Hippocampal formation (tissue), 2 donors: Measurements from ENCODE around the gene PDE11A.

Source experiments
- DNase-seq, 2 donors: peaks; one replicate each; lab custom pipeline; 2025; lab: John Stamatoyannopoulos, UW

Gene PDE11A

DNA sequence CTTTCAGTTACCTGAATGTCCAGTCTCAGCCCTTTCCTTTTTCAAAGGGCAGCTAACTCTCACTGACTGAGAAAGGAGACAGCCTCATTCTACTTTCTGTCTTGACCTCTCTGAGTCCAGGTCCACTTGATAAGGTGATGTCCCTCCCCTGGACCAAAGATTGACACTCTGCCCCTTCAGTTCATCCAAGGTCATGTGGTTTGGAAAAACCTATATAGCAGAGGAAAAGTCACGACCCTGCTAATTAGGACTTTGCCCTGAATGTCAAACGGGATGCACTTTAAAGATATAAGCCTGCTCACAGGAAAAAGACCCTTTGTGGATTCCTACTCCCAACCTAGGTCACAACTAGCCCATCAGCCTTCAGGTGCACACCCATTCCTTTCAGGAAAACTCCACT lies 471.7 kb downstream of the PDE11A start:
- DNase-seq: no peak

DNA sequence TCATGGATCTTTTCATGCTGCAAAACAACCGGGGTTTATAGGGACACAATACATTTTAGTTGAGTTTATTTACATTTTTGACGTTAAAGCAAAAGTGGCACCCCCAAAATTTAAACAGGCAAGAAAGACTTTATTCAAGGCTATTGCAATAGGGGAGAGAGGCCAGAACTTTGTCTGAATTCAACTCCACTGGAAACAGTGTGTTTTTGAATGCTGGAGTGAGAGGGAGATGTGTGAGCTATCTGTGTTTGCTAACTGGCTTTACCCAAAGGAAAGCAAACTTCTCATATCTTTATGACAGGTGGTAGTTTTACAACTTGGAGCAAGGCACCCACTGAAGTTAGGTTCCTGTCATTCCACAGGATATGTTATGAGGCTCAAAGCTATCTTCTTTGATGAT lies 472.6 kb downstream of the PDE11A start:
- DNase-seq: no peak

DNA sequence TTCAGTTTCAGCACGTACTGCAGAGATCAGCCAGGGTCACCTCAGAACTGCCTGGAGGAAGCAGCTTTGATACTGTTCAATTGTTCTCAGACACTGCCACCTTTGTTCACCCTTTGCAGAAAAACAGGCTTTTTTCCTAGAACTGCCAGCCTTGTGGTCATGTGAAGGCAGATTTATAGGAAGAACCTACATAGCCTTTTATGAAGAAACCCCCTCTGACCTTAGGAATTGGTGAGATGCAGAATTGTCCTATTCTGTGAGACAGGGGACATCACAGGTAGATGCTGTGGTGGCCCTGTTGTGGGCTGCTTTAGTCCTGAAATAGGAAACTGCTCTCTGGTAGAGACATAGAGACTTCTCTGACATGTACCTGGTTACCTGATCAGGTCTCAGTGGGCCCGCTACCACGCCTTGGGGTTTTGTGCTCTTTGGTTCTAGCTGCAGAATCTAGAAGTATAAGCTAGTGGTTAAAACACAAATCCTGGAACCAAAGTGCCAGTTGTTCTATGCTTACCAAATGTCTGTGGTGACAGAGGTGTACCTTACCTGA lies 473.4 kb downstream of the PDE11A start:
- no peak for DNase-seq

DNA sequence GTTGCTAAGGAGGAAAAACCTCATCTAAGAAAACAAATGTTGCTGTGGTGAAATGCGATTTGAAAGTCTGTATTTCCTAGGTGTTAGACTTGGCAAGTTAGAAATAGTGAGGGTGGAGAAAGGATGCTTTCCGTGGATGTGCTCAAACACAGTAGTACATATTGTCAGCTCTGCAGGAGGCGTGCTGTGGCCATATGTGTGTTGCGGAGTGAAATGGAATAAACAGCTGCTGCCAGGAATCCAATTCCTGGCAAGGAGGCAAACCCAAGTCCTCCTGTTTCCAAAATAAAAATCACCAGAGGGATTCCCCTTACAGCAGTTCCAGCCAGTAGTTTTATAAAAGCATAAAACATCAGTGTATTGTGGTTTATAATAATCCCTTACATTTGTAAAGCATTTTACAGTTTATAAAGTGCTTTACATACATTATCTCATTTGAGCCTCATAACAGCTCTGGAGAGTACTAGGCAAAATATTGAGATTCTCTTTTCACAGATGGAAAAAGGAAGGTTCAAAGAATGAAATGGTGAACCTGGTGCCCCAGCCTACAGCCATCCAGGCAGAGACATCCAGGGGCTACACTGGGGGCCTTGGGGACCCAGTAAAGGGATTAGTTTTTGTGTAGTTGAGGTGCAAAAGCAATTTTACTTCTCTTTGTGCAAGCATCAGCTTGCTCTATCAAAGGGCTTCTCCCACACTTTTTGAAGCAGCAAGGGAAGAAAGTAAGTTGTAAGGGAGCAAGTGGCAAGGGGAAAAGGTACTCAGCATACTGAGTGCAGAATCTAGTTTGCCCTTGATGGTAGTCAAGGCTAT lies 474.0 kb downstream of the PDE11A start:
- DNase-seq: peak in 1 of 2 donors; percentile 46

DNA sequence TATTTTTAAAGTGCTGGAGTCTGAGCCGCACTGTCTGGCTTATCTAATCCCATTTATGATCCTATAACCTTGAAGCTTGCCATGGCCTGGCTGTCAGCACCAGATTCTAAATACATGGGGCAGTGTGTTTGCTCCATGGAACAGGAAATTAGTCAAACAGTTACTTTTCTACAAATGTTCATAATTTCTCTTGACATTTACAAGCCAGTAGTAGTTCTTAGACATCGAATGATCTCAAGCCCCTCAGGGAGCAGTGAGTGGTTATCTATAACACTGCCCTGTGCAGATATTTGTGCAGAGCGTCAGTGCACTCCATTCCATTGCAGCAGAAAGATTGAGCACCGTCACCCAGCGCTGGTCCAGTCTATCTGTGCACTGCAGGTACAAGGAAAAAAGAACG lies 474.8 kb downstream of the PDE11A start:
- no peak for DNase-seq

DNA sequence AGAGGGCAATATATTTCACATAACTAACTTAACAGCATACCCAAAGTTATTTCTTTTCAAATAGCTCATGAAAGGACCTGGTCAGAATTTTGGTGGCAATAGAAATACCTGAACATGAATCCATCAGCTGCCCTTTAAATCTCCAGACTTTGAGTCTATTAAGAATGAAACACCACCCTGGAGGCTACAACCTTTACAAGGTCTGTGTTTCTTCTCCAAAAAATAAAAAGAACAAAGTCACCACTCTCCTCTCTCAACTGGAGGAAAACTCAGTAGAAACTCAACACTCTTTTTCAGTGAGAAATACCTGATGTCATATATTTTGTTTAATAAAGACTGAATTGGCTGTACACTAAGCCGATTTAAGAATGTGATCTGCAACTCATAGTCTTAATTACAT lies 475.7 kb downstream of the PDE11A start:
- DNase-seq: no peak

DNA sequence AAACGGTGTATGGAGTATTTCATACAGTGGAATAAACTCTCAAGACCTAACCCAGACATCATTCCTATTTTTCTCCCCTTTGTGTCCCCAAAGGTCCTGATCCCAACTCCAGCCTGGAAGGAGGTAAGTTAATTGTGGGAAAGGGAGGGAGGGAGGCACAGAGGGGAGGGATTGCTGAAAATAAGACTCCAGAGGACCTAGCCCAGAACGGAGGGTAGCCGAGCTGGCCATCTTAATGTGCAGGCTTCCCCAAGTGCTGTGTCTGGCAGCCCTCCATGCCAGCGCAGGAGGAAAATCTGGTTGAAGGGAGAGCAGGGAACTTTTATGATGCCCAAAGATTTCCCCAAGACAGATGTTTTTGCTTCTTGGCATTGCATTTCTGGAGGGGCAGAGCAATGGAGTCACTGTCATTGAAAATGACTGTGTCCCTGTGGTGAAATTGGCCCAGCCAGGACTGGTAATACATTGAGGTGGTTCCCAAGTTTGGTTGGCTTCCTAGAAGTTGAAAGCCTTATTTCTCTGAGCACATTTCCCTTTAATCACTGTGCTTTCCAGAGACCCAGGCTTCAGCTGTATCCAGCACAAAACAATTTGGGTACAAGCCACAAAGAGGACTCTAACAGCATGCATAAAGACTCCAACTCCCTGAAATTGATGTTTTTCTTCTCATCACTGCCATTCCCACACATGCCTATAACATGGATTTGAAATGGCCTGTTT lies 477.3 kb downstream of the PDE11A start:
- peak in 1 of 2 donors; percentile 15 for DNase-seq

DNA sequence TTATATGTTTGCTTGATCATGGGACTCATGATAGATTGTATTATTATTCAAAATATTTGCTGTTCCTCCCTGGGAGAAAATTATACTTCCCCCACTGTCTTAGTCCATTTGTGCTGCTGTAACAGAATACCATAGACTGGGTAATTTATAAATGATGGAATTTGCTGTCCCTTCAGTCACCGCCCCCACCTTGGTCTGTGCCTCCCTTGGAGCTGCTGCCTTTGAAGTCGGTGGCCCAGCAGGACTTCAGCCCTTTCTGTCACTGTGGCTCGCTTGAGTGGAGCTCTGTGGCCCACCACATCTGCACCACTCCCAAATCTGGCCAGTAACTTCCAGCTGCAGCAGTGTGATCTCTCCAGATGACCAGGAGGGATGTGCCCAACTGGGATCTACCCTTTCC lies 479.2 kb downstream of the PDE11A start:
- DNase-seq: no peak

DNA sequence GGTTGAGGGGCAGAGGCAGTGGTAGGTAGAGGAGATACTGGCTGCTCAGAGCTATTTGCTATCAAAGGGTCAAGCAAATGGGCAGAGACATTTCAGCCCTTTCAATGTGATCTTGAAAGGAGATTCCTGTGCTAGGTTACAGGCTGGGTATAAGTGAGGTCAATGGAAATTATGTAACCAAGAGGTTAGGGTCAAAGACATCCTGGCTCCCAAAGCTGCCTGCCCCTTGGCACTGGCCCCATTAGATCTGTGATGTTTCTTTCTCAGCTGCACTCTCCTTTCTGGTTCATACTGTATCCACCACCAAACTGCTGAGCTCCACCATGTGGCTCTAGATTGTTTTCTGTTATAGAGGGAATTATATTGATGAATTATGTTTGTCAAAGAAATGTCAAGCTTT lies 479.6 kb downstream of the PDE11A start:
- DNase-seq: no peak

DNA sequence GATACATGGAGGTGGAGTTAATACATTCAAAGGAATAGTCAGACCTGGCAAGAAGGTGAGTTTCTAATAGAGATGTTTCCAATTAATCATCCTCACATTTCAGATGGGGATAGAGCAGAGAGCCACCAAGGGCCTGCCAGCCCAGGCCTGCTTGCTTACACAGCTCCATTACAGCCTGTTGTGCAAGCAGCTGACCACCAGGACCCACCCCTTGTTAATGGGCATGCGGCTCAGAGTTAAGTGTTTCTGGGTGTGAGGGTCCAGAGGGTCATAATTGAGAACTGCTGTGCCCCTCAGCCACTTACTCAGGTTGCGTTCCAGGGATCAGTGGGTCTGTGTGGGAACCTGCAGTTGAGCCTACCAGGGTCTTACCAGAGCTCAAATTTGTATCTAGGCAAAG lies 480.2 kb downstream of the PDE11A start:
- DNase-seq: no peak

DNA sequence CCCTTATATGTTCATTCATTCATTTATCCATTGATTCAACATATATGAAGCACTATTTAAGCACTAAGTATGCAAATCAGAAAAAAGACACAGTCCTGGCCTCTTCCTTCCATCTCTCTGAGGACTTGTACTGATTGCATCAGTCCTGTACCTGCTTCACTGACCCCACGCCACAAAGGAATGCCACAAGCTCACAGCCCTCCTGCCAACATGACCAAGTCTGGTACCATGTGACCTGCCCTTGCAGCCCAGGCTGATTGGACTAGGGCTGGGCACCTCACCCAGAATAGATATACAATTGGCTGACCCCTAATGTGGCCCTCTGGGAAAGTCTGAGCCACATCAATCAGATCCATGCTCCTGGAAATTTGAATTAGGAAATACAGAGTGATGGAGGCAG lies 483.4 kb downstream of the PDE11A start:
- DNase-seq: no peak

DNA sequence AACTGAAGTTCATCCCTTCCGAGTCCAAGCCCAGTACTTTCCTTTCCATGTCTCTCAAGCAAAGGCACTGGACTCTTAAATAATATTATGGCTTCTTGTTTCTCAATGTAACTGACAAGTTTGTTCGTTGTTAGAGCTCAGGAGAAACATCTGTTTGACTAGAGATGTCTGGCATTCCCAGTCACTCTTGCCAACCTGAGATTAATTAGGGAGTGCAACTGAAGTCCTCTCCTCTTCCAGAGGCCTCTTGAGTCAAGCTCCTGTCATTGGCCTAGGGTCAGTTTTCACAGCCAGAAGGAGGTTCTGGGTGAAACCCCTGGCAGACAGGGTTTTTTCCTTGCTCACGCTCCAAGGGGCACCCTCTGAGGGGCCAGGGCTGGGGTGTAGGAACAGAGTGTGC lies 483.9 kb downstream of the PDE11A start:
- no peak for DNase-seq

DNA sequence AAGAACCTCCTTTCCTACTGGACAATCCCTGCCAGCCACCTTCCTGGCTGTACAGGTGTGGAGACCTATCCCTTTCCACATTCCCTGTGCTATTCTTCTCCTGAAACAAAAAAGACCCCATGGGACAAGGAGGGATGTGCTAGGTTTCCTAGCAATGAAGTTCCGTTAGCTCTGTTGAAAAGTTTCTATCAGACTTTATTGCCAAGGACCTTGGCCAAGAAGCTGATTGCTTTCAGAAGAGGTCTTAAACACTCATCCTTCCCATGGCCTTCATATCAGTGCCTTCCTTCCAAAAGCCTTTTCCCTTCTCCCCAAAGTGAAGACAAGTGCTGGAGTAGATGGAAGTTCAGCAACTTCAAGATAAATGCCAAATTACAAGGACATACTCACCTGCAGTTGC lies 485.2 kb downstream of the PDE11A start:
- no peak for DNase-seq

DNA sequence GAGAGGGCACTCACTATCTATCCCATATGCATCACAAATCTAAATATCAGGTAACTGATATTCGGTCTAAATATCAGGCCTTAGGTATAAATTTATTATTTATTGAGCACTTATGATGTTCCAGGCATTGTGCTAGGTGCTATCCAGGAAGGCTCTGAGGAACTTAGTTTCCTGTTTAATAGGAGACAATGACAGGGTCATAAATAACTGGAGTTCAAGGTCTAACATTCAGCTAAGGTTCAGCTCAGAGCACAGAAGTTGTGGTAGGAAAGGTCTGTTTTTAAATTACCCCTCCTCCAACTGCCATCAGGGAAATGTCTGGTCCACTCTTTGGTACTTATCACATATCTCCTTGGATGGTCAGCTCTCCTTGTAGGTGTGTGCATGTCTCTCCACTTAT lies 486.4 kb downstream of the PDE11A start:
- no peak for DNase-seq

DNA sequence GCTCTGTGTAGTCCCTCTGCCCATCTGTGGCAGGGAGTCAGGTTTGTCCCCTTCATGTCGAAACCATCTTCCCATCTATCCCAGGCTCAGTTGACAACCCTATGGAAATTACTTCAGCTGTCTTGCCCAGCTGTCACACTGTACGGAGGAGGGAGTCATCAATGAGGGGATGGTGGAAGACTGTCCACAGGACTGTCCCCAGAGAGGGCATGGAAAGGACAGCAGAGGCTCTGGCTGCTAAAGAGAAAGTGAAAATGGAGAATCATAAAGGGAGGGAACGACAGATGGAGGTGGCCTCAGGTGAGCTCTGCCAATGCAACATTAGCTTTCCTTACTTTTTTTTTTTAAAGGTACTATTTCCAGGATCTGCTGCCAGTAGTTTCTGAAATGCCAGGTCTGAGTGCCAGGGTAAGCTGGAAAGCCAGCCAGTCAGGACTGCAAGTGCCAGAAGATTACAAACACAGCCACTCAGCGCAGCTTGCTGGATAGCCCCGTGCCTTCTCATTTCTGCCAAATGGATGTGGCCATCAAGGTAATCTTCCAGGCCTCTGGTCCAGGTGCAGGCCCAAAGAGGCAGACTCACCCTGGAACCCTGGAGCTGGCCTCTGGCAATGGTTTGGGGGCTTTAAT lies 487.2 kb downstream of the PDE11A start:
- DNase-seq: no peak

DNA sequence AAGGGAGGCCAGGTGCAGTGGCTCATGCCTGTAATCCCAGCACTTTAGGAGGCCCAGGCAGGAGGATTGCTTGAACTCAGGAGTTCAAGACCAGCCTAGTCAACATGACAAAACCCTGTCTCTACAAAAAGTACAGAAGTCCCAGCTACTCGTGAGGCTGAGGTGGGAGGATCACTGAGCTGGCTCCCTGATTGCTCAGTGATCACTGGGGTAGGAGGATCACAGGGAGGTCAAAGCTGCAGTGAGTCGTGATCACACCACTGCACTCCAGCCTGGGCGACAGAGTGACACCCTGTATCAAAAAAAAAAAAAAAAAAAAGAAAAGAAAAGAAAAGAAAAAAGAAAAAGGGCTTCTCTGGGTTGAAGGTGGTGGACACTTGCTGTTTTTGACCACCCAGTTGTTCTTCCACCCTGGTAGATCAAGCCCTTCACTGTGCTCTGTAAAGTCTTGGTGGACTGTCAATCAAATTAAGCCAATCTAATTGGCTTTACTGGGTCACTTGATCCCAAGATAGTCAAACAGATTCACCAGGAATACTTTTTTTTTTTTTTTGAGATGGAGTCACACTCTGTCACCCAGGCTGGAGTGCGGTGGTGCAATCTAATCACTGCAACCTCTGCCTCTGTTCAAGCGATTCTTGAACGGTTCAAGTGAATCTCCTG lies 488.4 kb downstream of the PDE11A start:
- DNase-seq: no peak

DNA sequence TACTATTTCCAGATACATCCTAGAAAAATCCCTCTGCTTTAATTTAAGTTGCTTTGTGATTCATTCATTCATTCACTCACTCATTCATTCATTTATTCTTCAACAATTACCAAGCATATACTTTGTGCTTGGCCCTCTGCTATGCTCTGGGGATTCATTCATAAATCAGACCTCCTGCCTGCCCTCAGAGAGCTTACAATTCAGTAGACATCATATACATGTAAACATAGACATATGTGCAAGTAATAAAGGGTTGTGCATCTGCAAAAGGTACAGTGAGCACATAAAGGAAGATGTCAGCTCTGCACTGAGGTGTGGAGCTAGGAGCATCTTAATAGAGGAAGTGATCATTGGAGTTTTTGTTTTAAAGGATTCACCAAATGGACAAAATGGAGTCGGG lies 490.6 kb downstream of the PDE11A start:
- no peak for DNase-seq

DNA sequence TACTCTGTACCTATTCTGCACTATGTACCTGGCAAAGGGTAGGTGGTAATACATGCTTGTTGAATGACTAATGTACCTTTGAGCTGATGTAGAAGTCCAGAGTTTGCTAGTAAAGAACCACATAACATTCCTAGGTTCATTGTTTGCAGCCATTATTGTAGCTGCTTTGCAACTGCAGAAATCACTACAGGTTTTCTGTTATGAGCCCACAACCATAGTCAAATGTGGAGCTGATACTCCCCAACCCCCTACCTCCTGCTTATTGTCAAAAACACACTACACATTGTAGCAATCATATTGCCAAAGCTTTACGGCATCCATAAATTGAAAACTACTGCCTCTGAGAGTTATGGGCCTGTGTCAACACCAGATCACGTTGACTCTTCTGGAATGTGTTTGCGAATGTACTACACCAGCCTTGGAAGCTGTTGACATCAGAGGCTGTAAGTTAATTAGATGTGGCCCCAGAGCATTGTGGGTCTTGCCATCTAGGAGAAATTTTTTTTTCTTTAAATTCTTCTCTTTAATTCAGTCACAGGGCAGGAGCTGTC lies 493.0 kb downstream of the PDE11A start:
- DNase-seq: no peak

DNA sequence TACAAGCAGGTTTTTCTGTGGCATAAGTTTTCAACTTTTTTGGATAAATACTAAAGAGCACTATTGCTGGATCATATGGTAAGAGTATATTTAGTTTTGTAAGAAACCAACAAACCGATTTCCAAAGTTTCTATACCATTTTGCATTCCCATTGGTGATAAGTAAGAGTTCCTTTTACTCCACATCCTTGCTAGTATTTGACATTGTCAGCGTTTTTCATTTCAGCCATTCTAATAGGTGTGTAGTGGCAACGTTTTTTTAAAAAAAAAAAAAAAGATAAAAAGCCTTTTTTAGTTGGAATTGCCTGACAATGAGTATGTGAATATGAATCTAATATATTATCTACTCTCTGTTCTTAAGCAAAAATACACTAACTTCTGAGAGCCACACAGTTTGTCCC lies 494.1 kb downstream of the PDE11A start:
- no peak for DNase-seq

DNA sequence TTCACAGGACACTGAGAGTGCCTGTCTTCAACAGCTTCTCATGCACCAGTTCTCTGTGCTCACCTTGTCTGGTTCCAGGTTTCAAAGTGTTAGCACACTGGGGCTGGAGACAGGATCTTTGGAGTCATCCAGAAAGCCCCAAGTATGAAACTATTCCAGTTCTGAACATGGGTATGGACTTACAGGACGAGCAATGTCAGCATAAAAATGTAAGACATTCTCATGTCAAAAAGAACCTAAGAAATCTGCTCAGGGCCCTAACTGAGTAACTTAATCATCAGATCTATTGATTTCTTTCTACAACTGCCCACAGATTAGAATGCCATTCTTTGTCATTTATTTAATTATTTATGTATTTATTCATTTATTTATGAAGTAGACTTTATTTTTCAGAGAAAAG lies 495.5 kb downstream of the PDE11A start:
- no peak for DNase-seq

DNA sequence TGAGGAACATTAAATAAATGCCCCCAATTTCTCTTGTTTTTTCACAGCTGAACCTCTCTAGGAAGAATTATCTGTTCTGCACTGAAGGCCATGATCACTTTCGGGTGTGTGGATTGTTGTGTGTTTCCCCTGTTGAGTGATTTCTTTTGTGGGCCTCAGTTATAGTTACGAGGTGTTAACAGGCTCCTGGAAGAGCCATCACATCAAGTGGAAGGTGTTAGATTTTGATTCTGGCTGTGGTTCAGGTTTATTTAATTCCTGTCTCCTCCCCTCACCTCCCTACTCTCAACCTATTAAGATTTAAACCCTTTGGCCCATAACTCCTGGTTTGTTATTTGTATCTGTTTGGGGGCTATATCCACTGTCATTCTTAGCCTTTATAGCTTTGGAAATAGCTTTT lies 497.2 kb downstream of the PDE11A start:
- DNase-seq: no peak

DNA sequence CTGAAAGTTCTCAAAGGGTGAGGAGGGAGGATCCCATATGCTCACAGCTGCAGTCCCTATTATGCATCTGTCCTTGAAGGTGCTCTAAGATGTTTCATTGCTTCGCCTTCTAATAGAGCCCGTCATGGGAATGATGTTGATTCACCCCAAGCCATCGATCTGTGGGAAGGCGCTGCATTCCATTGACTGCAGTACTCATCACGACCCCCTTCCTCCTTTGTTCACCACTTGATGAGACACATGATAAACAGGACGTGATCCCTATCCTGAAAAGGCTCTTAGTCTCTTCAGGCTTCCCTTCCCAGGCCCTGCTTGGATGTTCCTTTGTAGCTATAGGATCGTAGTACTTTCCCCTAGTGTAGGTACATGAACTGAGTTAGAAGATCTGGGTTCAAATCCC lies 498.2 kb downstream of the PDE11A start:
- DNase-seq: no peak
